Parathyroid adenoma (tissue), 2 donors: ENCODE data around the gene ZNF398.
A peak's percentile ranks its signal among the peaks of the same experiment; 100 is the strongest.

Experiments used
- H2AFZ ChIP-seq: fragments of 300-600 bp; sonication (generic); one replicate; pipeline ENCODE4 v1.7.0; 2017; ENCODE audit warnings: antibody characterized with exemption, mild to moderate bottlenecking
- H3K27ac ChIP-seq: fragments of 300-600 bp; sonication (generic); one replicate; pipeline ENCODE4 v1.7.0; 2017
- H3K27me3 ChIP-seq: fragments of 300-600 bp; sonication (generic); one replicate; pipeline ENCODE4 v1.7.0; 2017; ENCODE audit warnings: low read length; ENCODE audit not compliant: control insufficient read depth, insufficient read depth
- H3K36me3 ChIP-seq: fragments of 300-600 bp; sonication (generic); one replicate; pipeline ENCODE4 v1.7.0; 2017; ENCODE audit warnings: low read length; ENCODE audit not compliant: control insufficient read depth, insufficient read depth
- H3K4me1 ChIP-seq: fragments of 300-600 bp; sonication (generic); one replicate; pipeline ENCODE4 v1.7.0; 2017; ENCODE audit warnings: control low read depth
- H3K4me2 ChIP-seq: fragments of 300-600 bp; sonication (generic); one replicate; pipeline ENCODE4 v1.7.0; 2017; ENCODE audit warnings: low read length
- H3K4me3 ChIP-seq: fragments of 300-600 bp; sonication (generic); one replicate; pipeline ENCODE4 v1.7.0; 2017; ENCODE audit warnings: low read depth, low read length
- H3K79me2 ChIP-seq: fragments of 300-600 bp; sonication (generic); one replicate; pipeline ENCODE4 v1.7.0; 2017; ENCODE audit warnings: control low read depth
- H3K9ac ChIP-seq: fragments of 300-600 bp; sonication (generic); one replicate; pipeline ENCODE4 v1.7.0; 2017; ENCODE audit warnings: mild to moderate bottlenecking
- H3K9me3 ChIP-seq: fragments of 300-600 bp; sonication (generic); one replicate; pipeline ENCODE4 v1.7.0; 2017; ENCODE audit warnings: low read length; ENCODE audit not compliant: control insufficient read depth
- TF ChIP-seq, protein P1 (sequence below): fragments of 300-600 bp; sonication (generic); IDR thresholded peaks from one replicate; pipeline ENCODE4 v1.7.0; 2017; ENCODE audit warnings: antibody characterized with exemption, mild to moderate bottlenecking
- donor health status: primary hyperparathyroidism.

ZNF398 gene

DNA sequence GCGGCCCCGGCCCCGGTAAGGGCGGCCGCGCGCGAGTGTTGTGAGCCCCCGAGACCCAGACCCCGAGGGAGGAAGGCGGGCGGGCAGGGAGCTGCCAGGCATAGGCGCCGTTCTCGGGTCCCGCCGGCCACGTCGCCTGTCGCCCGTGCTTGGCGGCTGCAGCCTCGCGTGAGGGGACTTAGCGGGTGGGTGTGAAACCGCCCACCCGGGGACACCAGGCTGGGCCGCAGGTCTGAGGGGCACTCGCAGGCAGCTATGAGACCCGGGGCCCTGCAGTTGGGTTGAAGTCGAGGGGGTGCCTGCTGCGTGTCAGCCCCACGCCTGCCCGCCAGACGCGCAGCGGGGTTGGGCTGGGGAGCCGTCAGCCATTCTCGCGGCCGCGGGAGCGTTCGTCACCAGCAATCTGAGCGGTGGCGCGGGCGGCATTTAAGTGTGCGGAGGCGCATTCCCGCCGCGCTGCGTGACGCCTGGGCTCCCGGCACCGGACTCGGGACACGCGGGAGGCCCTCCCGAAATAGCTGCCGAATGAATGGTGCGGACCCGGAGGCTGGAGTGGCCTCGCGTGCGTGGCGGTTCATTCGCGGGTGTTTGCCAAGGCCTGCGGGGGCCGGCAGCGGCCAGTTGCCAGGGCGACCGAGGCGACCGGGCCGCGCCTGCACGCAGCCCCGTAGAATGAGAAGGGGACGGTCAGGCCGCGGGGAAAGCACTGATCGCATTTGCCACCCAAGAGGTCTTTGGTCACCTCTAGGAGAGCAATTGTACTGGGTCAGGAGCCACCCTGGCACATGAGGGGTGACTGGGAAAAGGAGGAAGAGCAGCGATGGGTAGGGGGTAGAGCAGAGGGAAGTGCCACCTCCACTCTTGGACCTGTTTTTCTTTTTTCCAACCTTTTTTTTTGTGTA, 750 bp downstream of the ZNF398 start:
- Histone ChIP-seq H3K79me2 (peaks cover 38% of the 10 kb centered on the region), H3K27me3 (no peaks in the 10 kb centered on the region), H3K36me3 (no peaks in the 10 kb centered on the region), H2AFZ (peak overlapping the region; percentile 91), H3K27ac (peak overlapping the region; percentile 71), H3K9ac (peak overlapping the region; percentile 61), H3K4me1 (no peaks in the 10 kb centered on the region), H3K4me2 (peak overlapping the region; percentile 87), H3K9me3 (no peaks in the 10 kb centered on the region), H3K4me3 (peak overlapping the region; percentile 88)
- TF ChIP-seq, protein P1, sequence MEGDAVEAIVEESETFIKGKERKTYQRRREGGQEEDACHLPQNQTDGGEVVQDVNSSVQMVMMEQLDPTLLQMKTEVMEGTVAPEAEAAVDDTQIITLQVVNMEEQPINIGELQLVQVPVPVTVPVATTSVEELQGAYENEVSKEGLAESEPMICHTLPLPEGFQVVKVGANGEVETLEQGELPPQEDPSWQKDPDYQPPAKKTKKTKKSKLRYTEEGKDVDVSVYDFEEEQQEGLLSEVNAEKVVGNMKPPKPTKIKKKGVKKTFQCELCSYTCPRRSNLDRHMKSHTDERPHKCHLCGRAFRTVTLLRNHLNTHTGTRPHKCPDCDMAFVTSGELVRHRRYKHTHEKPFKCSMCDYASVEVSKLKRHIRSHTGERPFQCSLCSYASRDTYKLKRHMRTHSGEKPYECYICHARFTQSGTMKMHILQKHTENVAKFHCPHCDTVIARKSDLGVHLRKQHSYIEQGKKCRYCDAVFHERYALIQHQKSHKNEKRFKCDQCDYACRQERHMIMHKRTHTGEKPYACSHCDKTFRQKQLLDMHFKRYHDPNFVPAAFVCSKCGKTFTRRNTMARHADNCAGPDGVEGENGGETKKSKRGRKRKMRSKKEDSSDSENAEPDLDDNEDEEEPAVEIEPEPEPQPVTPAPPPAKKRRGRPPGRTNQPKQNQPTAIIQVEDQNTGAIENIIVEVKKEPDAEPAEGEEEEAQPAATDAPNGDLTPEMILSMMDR: no peak

DNA sequence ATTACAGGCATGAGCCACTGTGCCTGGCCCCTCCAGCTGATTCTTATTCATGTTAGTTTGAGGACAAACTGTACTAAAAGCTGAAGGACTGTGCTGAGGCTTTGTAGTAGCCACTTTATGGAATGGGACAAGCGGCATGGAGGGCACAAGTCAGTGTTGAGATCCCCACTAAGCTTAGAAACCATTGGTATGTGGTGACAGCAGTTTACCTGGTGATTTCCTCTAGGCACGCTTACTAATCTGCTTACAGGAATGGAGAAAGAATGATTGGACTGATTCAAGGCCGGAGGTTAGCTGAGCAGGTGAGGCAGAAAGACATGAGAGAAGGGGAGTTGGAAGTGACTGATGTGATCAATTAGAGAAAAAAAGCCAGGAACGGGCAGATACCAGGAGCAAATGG, 3.7 kb downstream of the ZNF398 start:
- no peak overlapping the region for H3K27ac ChIP-seq
- H3K79me2 ChIP-seq: peaks cover 56% of the 10 kb centered on the region
- H3K27me3 ChIP-seq: no peaks in the 10 kb centered on the region
- H3K4me2 ChIP-seq: no peak overlapping the region
- no peak overlapping the region for H3K4me3 ChIP-seq
- H3K4me1 ChIP-seq: no peaks in the 10 kb centered on the region
- no peak overlapping the region for H3K9ac ChIP-seq
- H3K36me3 ChIP-seq: no peaks in the 10 kb centered on the region
- no peak overlapping the region for H2AFZ ChIP-seq
- H3K9me3 ChIP-seq: no peaks in the 10 kb centered on the region
- TF ChIP-seq, protein P1: no peak

DNA sequence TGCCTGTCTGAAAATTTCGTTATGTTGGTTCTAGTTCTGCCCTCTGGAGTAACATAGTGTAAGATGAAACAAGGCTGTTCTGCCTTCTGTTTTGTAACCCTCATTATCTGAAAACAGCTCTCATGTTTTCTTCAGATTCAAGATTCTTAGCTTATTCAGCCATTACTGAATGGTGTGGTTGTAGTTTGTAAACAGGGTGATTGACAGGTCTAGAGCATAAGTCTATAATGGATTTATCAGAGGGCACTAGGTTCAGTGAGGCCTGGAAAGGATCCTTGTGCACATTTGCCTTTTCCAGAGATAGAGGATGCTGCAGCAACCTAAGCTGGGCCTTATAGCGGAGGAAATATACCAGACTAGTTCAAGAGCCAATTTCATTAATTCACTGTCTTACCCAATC, 6.1 kb downstream of the ZNF398 start:
- H3K9ac ChIP-seq: no peak overlapping the region
- H3K27ac ChIP-seq: no peak overlapping the region
- H3K9me3 ChIP-seq: no peaks in the 10 kb centered on the region
- H3K36me3 ChIP-seq: no peaks in the 10 kb centered on the region
- TF ChIP-seq, protein P1: no peak
- H3K79me2 ChIP-seq: peaks cover 63% of the 10 kb centered on the region
- H3K4me1 ChIP-seq: no peaks in the 10 kb centered on the region
- no peak overlapping the region for H3K4me2 ChIP-seq
- no peaks in the 10 kb centered on the region for H3K27me3 ChIP-seq
- no peak overlapping the region for H3K4me3 ChIP-seq
- H2AFZ ChIP-seq: no peak overlapping the region

DNA sequence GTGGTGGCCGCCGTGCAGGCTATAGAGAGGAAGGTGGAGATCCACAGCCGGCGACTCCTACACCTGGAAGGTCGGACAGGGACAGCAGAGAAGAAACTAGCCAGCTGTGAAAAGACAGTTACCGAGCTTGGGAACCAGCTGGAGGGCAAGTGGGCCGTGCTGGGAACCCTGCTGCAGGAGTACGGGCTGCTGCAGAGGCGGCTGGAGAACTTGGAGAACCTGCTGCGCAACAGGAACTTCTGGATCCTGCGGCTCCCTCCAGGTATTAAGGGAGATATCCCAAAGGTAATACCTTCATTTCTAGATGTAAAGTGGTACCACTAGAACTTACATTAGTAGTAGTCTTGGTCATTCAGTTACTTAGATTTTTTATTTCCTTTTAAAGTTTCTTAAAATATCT, 6.8 kb downstream of the ZNF398 start:
- H3K4me3 ChIP-seq: no peak overlapping the region
- no peaks in the 10 kb centered on the region for H3K4me1 ChIP-seq
- H3K27ac ChIP-seq: no peak overlapping the region
- no peak overlapping the region for H3K4me2 ChIP-seq
- TF ChIP-seq, protein P1: no peak
- H3K9ac ChIP-seq: no peak overlapping the region
- H2AFZ ChIP-seq: no peak overlapping the region
- no peaks in the 10 kb centered on the region for H3K9me3 ChIP-seq
- no peaks in the 10 kb centered on the region for H3K27me3 ChIP-seq
- H3K36me3 ChIP-seq: no peaks in the 10 kb centered on the region
- peaks cover 60% of the 10 kb centered on the region for H3K79me2 ChIP-seq

DNA sequence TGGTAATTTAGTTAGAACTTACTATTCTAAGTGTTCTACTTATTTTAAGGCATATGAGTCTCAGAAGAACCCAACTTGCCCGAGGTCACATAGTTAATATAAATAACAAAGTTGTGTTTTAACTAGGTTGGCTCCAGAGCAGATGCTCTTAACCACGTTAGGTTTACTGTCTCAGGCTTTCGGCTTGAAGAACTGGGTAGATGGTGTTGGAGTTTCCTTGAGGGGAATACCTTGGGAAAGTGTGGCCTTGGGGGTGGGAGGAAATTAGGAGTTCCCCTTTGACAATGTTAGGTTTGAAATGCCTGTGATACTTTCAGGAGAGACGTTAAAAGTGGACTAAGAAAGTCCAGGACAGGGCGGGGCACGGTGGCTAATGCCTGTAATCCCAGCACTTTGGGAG, 9.6 kb downstream of the ZNF398 start:
- Histone ChIP-seq H2AFZ (no peak overlapping the region), H3K27ac (no peak overlapping the region), H3K4me3 (no peak overlapping the region), H3K4me2 (no peak overlapping the region), H3K9me3 (no peaks in the 10 kb centered on the region), H3K36me3 (no peaks in the 10 kb centered on the region), H3K4me1 (no peaks in the 10 kb centered on the region), H3K79me2 (peaks cover 38% of the 10 kb centered on the region), H3K27me3 (no peaks in the 10 kb centered on the region), H3K9ac (no peak overlapping the region)
- TF ChIP-seq, protein P1: no peak
